SJSA1 (cell line): Measurements from ENCODE around the gene GSDME. TPM values are rescaled to one million over a fixed set of nuclear protein-coding genes. Genes with fewer than 3 reads are reported as not detected.
A peak's percentile ranks its signal among the peaks of the same experiment; 100 is the strongest.

ENCODE experiments used
- DNase-seq, 2 experiments: peaks; one replicate each; pipeline ENCODE4 v3.0.0-alpha.2; 2015 to 2020; ENCODE audit warnings: low spot score in 2 of 2, low read depth in 1 of 2
- H3K27ac ChIP-seq: fragments of 250-450 bp; sonication (Bioruptor Pico); 2 replicates; pipeline ENCODE4 v1.5.1; 2020; ENCODE audit warnings: mild to moderate bottlenecking, moderate library complexity
- H3K27me3 ChIP-seq: fragments of 250-450 bp; sonication (Bioruptor Pico); replicated peaks from 2 replicates; pipeline ENCODE4 v1.5.1; 2020; ENCODE audit warnings: mild to moderate bottlenecking, moderate library complexity
- H3K36me3 ChIP-seq: fragments of 250-450 bp; sonication (Bioruptor Pico); 2 replicates; pipeline ENCODE4 v1.5.1; 2020; ENCODE audit warnings: mild to moderate bottlenecking
- H3K4me1 ChIP-seq: fragments of 250-450 bp; sonication (Bioruptor Pico); replicated peaks from 2 replicates; pipeline ENCODE4 v1.6.1; 2021; ENCODE audit warnings: mild to moderate bottlenecking
- H3K4me3 ChIP-seq: fragments of 250-450 bp; sonication (Bioruptor Pico); 2 replicates; pipeline ENCODE4 v1.5.1; 2020; ENCODE audit warnings: mild to moderate bottlenecking
- H3K9me3 ChIP-seq: fragments of 250-450 bp; sonication (Bioruptor Pico); replicated peaks from 2 replicates; pipeline ENCODE4 v1.5.1; 2020; ENCODE audit warnings: mild to moderate bottlenecking
- total RNA-seq: library from RNA; depleted of rRNA; stranded (reverse); fragments of >200 nt; shearing (Covaris generic); gene quantifications from 2 replicates; pipeline ENCODE4 v1.2.3, GENCODE V29; 2014

The GSDME gene
- total RNA-seq, 1 experiment from 2014 or later: 7.9 TPM

GRCh38 chr7:24728503-24729364 lies 28.5 kb downstream of the GSDME start:
- DNase-seq: no peak
- H3K9me3 ChIP-seq: no peaks in the 10 kb centered on the region
- H3K4me3 ChIP-seq: no peak overlapping the region
- H3K4me1 ChIP-seq: no peaks in the 10 kb centered on the region
- no peaks in the 10 kb centered on the region for H3K27me3 ChIP-seq
- H3K27ac ChIP-seq: no peak overlapping the region
- H3K36me3 ChIP-seq: no peaks in the 10 kb centered on the region

- H3K27me3 ChIP-seq: no peaks in the 10 kb centered on the region
Measured at GRCh38 chr7:24728121-24728500, 29.2 kb downstream of the GSDME start.

GRCh38 chr7:24727154-24728120 lies 29.8 kb downstream of the GSDME start:
- H3K27me3 ChIP-seq: no peaks in the 10 kb centered on the region
- peak in 1 of 2 experiments; percentile 24 for DNase-seq
- no peak overlapping the region for H3K27ac ChIP-seq
- no peaks in the 10 kb centered on the region for H3K9me3 ChIP-seq
- H3K36me3 ChIP-seq: no peaks in the 10 kb centered on the region
- no peaks in the 10 kb centered on the region for H3K4me1 ChIP-seq
- H3K4me3 ChIP-seq: no peak overlapping the region

More at GRCh38 chr7:24728121-24728500, 29.2 kb downstream of the GSDME start:
- no peaks in the 10 kb centered on the region for H3K36me3 ChIP-seq
- DNase-seq: no peak
- H3K4me3 ChIP-seq: no peak overlapping the region
- H3K9me3 ChIP-seq: no peaks in the 10 kb centered on the region
- no peak overlapping the region for H3K27ac ChIP-seq
- H3K4me1 ChIP-seq: no peaks in the 10 kb centered on the region

DNA sequence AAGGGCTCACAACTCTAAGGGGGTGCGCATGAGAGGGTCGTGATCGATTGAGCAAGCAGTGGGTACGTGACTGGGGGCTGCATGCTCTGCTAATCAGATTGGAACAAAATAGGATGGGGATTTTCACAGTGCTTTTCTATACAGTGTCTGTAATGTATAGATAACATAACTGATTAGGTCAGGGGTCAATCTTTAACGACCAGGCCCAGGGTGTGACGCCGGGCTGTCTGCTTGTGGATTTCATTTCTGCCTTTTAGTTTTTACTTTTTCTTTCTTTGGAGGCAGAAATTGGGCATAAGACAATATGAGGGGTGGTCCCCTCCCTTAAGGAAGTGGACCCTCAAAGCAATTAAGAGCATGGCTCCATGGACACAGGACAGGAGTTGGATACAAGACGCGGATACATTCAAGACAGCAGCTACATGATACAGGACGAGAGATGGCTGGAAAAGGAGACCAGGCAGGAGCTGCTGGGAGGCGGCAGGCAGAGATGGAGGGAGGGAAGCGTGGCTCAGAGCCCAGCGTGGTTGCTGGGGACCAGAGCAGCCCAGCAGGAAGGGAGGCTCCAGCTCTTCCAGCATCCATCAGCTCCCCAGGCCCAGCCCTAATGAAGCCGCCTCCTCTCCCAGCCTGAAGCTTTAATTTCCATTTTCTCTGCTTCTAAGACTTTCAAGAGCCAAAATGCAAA lies 31.6 kb downstream of the GSDME start:
- H3K36me3 ChIP-seq: no peaks in the 10 kb centered on the region
- no peaks in the 10 kb centered on the region for H3K4me1 ChIP-seq
- H3K4me3 ChIP-seq: no peak overlapping the region
- H3K9me3 ChIP-seq: no peaks in the 10 kb centered on the region
- H3K27ac ChIP-seq: no peak overlapping the region
- no peaks in the 10 kb centered on the region for H3K27me3 ChIP-seq
- peak in 1 of 2 experiments; percentile 36 for DNase-seq

DNA sequence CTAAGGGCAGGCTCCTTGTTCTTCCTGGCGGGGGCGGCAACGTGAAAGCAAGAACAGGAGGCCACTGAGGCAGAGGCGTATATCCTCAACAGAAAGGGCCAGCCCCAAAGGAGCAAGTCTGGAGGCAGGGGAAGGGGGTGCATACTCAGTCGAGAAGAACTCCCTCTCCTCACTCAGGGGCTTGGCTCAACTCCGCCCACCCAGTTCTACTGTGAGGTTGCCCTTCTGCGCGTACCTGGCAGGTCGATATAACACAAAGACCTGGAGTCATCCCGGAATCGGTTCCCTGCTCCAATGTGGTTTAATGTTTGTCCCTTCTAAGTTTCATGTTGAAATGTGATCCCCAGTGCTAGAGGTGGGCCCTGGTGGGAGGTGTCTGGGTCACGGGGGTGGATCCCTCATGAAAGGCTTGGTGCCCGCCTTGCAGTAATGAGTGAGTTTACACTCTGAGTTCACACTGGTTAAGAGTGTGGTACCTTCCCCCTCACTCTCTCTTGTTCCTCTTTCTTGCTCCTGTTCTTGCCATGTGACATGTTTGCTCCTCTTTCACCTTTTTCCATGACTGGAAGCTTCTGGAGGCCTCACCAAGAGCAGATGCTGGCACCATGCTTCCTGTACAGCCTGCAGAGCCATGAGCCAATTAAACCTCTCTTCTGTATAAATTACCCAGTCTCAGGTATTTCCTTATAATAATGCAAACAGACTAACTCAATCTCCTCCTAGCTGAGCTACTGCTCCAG lies 32.6 kb downstream of the GSDME start:
- Histone ChIP-seq H3K36me3 (no peaks in the 10 kb centered on the region), H3K27ac (no peak overlapping the region), H3K4me3 (no peak overlapping the region), H3K27me3 (no peaks in the 10 kb centered on the region), H3K4me1 (no peaks in the 10 kb centered on the region), H3K9me3 (no peaks in the 10 kb centered on the region)
- no peak for DNase-seq

- Histone ChIP-seq H3K36me3 (no peaks in the 10 kb centered on the region), H3K27me3 (no peaks in the 10 kb centered on the region), H3K9me3 (no peaks in the 10 kb centered on the region), H3K27ac (no peak overlapping the region), H3K4me3 (no peak overlapping the region), H3K4me1 (no peaks in the 10 kb centered on the region)
- no peak for DNase-seq
Measured at GRCh38 chr7:24723178-24723530, 34.1 kb downstream of the GSDME start.

- DNase-seq: peak in 1 of 2 experiments; percentile 16
- Histone ChIP-seq H3K27ac (no peak overlapping the region), H3K4me1 (no peaks in the 10 kb centered on the region), H3K4me3 (no peak overlapping the region), H3K9me3 (no peaks in the 10 kb centered on the region), H3K27me3 (no peaks in the 10 kb centered on the region), H3K36me3 (no peaks in the 10 kb centered on the region)
Measured at GRCh38 chr7:24722386-24723177, 34.7 kb downstream of the GSDME start.

DNA sequence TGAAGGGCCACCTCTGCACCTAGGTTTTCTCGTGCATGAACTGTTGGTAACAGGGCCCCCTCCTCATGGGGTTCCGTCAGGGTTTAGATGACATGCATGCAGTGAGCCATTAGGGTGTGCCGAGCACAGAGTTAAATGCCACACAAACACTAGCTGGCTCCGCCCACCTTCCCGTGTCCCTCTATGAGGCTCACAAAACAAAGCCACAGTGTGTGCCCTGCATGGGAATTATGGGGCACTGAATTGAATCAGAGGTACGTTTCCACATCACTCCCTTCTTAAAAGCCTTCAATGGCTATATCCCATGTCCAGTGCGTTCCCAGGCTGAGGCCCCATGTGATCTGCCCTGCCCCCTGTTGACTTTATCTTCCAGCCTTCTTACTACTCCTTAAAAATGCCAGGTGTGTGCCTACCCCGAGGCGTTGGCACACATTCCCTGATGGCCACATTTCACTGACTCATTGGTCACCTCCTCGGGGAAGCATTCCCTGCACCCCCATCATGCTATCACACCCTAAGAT lies 35.7 kb downstream of the GSDME start:
- Histone ChIP-seq H3K27ac (no peak overlapping the region), H3K36me3 (no peaks in the 10 kb centered on the region), H3K9me3 (no peaks in the 10 kb centered on the region), H3K4me1 (no peaks in the 10 kb centered on the region), H3K4me3 (no peak overlapping the region), H3K27me3 (no peaks in the 10 kb centered on the region)
- DNase-seq: no peak

- H3K4me3 ChIP-seq: no peak overlapping the region
- H3K27me3 ChIP-seq: no peaks in the 10 kb centered on the region
- no peak overlapping the region for H3K27ac ChIP-seq
- no peaks in the 10 kb centered on the region for H3K4me1 ChIP-seq
- H3K36me3 ChIP-seq: no peaks in the 10 kb centered on the region
- no peaks in the 10 kb centered on the region for H3K9me3 ChIP-seq
- DNase-seq: no peak
Measured at GRCh38 chr7:24720283-24720682, 37.0 kb downstream of the GSDME start.

GRCh38 chr7:24718977-24719491 lies 38.2 kb downstream of the GSDME start:
- H3K4me3 ChIP-seq: no peak overlapping the region
- no peaks in the 10 kb centered on the region for H3K27me3 ChIP-seq
- no peaks in the 10 kb centered on the region for H3K4me1 ChIP-seq
- H3K27ac ChIP-seq: no peak overlapping the region
- H3K36me3 ChIP-seq: no peaks in the 10 kb centered on the region
- H3K9me3 ChIP-seq: no peaks in the 10 kb centered on the region
- DNase-seq: peak in 1 of 2 experiments; percentile 31

- no peaks in the 10 kb centered on the region for H3K27me3 ChIP-seq
- H3K9me3 ChIP-seq: no peaks in the 10 kb centered on the region
- H3K36me3 ChIP-seq: no peaks in the 10 kb centered on the region
- no peak overlapping the region for H3K27ac ChIP-seq
- peak in 1 of 2 experiments; percentile 26 for DNase-seq
- H3K4me3 ChIP-seq: no peak overlapping the region
- H3K4me1 ChIP-seq: no peaks in the 10 kb centered on the region
Measured at GRCh38 chr7:24718431-24718831, 38.8 kb downstream of the GSDME start.

DNA sequence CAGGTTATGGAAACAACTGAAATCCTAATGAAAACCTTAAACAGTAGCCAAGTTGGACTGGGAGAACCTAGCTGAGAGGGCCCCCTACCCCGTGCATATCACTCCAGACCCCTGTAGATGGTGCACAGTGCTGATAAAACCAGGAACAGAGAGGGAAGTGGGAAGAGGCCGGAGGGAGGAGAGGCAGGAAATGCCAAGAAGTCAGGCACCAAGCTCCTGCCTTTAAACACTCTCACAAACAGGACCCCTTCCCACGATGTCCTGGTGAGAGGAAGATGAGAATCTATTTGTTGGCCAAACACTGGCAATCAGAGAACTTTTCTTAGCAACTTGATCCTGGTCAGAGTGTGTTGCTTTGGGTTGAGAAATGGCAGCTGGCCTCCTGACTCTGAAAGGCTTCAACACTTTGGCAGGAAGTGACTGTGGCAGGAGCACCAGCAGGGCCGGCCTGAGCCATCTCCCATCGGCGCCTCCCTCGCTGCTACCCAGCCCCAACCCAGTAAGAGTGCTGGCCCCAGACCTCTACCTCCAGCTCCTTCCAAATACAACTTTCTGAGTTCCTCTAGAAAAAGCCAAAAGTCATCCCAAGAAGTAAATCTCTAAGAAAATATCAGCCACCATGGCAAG lies 39.5 kb downstream of the GSDME start:
- Histone ChIP-seq H3K27me3 (no peaks in the 10 kb centered on the region), H3K4me1 (no peaks in the 10 kb centered on the region), H3K27ac (no peak overlapping the region), H3K36me3 (no peaks in the 10 kb centered on the region), H3K4me3 (no peak overlapping the region), H3K9me3 (no peaks in the 10 kb centered on the region)
- DNase-seq: peak in 1 of 2 experiments; percentile 21
